HepG2 (cell line): ENCODE data around the gene BLMH. TPM values are rescaled to one million over a fixed set of nuclear protein-coding genes. Genes with fewer than 3 reads are reported as not detected.

ENCODE experiments used
- ARNT ChIP-seq: fragments of 450-650 bp; IDR thresholded peaks from 2 replicates; pipeline ENCODE4 v1.6.1; 2017
- CC2D1A ChIP-seq: sonication (generic); formaldehyde crosslinking; IDR thresholded peaks from 2 replicates; pipeline ENCODE4 v1.8.1; 2023; ENCODE audit warnings: mild to moderate bottlenecking, missing genetic modification reagents
- MTA3 ChIP-seq: sonication (generic); formaldehyde crosslinking; IDR thresholded peaks from 2 replicates; pipeline ENCODE4 v1.4.0; 2020; ENCODE audit warnings: missing genetic modification reagents
- SETDB1 ChIP-seq: sonication (generic); formaldehyde crosslinking; IDR thresholded peaks from 2 replicates; pipeline ENCODE4 v1.5.1; 2020; ENCODE audit warnings: missing genetic modification reagents, mild to moderate bottlenecking, borderline replicate concordance
- TAF15 ChIP-seq: fragments of 200-400 bp; formaldehyde crosslinking; IDR thresholded peaks from one replicate; pipeline ENCODE4 v1.6.1; 2018; ENCODE audit warnings: mild to moderate bottlenecking, low read depth, low read length; ENCODE audit not compliant: poor library complexity, severe bottlenecking
- TBP ChIP-seq: sonication (generic); formaldehyde crosslinking; IDR thresholded peaks from 2 replicates; pipeline ENCODE4 v1.5.0; 2020; ENCODE audit warnings: missing genetic modification reagents
- ZNF841 ChIP-seq: sonication (generic); formaldehyde crosslinking; IDR thresholded peaks from 2 replicates; pipeline ENCODE4 v1.8.1; 2023; ENCODE audit warnings: missing genetic modification reagents, borderline replicate concordance
- polyA plus RNA-seq, 8 experiments: library from polyadenylated mRNA; depleted of rRNA in 3 of 8; stranded (reverse) in 7 of 8; unstranded in 1 of 8; fragments of >200 nt; fragmentation: Illumina TruSeq in 4 of 8; extraction: Trizol in 4 of 8; gene quantifications; 2 replicates each; pipeline versions ENCODE4 v1.2.1 to v1.2.3, GENCODE V29; 2011 to 2016; ENCODE audit warnings: low read depth in 4 of 8, missing spikeins in 1 of 8, mixed read lengths in 1 of 8; ENCODE audit not compliant: insufficient read depth in 1 of 8
- total RNA-seq, 5 experiments: library from RNA; depleted of rRNA; stranded (reverse); fragments of >200 nt; fragmentation: Illumina TruSeq; extraction: Trizol; gene quantifications; 2 replicates each; pipeline ENCODE4 v1.2.3, GENCODE V29; 2016; ENCODE audit warnings: low read depth in 1 of 5
- TF ChIP-seq, protein P1 (sequence below): sonication (generic); formaldehyde crosslinking; IDR thresholded peaks from 2 replicates; pipeline ENCODE4 v1.4.0; 2020; ENCODE audit warnings: missing genetic modification reagents, borderline replicate concordance
- TF ChIP-seq, protein P2 (sequence below): IDR thresholded peaks from 2 replicates; pipeline ENCODE4 v1.4.0; 2020; ENCODE audit warnings: mild to moderate bottlenecking, missing genetic modification reagents

The BLMH gene
- total and polyA plus RNA-seq, 2 of the 13 experiments (the other 11 are each of a cell fraction or from before 2014, with no cell fraction given) = 12.1 to 41.0 TPM

GRCh38 chr17:30302241-30302640, 10.5 kb upstream of the BLMH start (continued):
- TF ChIP-seq, protein P1, sequence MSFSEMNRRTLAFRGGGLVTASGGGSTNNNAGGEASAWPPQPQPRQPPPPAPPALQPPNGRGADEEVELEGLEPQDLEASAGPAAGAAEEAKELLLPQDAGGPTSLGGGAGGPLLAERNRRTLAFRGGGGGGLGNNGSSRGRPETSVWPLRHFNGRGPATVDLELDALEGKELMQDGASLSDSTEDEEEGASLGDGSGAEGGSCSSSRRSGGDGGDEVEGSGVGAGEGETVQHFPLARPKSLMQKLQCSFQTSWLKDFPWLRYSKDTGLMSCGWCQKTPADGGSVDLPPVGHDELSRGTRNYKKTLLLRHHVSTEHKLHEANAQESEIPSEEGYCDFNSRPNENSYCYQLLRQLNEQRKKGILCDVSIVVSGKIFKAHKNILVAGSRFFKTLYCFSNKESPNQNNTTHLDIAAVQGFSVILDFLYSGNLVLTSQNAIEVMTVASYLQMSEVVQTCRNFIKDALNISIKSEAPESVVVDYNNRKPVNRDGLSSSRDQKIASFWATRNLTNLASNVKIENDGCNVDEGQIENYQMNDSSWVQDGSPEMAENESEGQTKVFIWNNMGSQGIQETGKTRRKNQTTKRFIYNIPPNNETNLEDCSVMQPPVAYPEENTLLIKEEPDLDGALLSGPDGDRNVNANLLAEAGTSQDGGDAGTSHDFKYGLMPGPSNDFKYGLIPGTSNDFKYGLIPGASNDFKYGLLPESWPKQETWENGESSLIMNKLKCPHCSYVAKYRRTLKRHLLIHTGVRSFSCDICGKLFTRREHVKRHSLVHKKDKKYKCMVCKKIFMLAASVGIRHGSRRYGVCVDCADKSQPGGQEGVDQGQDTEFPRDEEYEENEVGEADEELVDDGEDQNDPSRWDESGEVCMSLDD (CRISPR knock-in tag) = no peak
- TF ChIP-seq MTA3 (CRISPR knock-in tag) (no peak), TAF15 (no peak), CC2D1A (CRISPR knock-in tag) (no peak), TBP (CRISPR knock-in tag) (no peak), ZNF841 (CRISPR knock-in tag) (no peak), SETDB1 (no peak), ARNT (no peak)
- TF ChIP-seq, protein P2, sequence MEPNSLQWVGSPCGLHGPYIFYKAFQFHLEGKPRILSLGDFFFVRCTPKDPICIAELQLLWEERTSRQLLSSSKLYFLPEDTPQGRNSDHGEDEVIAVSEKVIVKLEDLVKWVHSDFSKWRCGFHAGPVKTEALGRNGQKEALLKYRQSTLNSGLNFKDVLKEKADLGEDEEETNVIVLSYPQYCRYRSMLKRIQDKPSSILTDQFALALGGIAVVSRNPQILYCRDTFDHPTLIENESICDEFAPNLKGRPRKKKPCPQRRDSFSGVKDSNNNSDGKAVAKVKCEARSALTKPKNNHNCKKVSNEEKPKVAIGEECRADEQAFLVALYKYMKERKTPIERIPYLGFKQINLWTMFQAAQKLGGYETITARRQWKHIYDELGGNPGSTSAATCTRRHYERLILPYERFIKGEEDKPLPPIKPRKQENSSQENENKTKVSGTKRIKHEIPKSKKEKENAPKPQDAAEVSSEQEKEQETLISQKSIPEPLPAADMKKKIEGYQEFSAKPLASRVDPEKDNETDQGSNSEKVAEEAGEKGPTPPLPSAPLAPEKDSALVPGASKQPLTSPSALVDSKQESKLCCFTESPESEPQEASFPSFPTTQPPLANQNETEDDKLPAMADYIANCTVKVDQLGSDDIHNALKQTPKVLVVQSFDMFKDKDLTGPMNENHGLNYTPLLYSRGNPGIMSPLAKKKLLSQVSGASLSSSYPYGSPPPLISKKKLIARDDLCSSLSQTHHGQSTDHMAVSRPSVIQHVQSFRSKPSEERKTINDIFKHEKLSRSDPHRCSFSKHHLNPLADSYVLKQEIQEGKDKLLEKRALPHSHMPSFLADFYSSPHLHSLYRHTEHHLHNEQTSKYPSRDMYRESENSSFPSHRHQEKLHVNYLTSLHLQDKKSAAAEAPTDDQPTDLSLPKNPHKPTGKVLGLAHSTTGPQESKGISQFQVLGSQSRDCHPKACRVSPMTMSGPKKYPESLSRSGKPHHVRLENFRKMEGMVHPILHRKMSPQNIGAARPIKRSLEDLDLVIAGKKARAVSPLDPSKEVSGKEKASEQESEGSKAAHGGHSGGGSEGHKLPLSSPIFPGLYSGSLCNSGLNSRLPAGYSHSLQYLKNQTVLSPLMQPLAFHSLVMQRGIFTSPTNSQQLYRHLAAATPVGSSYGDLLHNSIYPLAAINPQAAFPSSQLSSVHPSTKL (CRISPR knock-in tag) = no peak
